ENCODE measurements around the gene MYLK. TPM values are rescaled to one million over a fixed set of nuclear protein-coding genes. Genes with fewer than 3 reads are reported as not detected.
"Not testable (repeated sequence)": the region's sequence is repeated elsewhere in the genome, so short reads cannot be mapped to it uniquely, and the experiment has no call there.

MYLK gene
- total RNA-seq, 1 donor from 2014 or later, result 9.5 TPM

- intact Hi-C loops (cut with micrococcal nuclease); ATAC-seq; DNase-seq: not testable (repeated sequence)
Measured at GRCh38 chr3:123600863-123601262, 283.3 kb downstream of the MYLK start.

GRCh38 chr3:123597561-123597960 lies 286.6 kb downstream of the MYLK start:
- intact Hi-C loops (cut with micrococcal nuclease), result no loop called here
- DNase-seq (no peak), ATAC-seq (no peak)

GRCh38 chr3:123595396-123596180 lies 288.5 kb downstream of the MYLK start:
- ATAC-seq, result no peak
- no peak for DNase-seq
- intact Hi-C loops (cut with micrococcal nuclease), result no loop called here

GRCh38 chr3:123593381-123593780 lies 290.8 kb downstream of the MYLK start:
- intact Hi-C loops (cut with micrococcal nuclease), result no loop called here
- DNase-seq, result no peak
- no peak for ATAC-seq

- ATAC-seq, result no peak
Measured at GRCh38 chr3:123590685-123591450, 293.3 kb downstream of the MYLK start.

GRCh38 chr3:123587401-123587800 lies 296.7 kb downstream of the MYLK start:
- intact Hi-C loops (cut with micrococcal nuclease), result no loop called here
- ATAC-seq (no peak), DNase-seq (no peak)

More at GRCh38 chr3:123590685-123591450, 293.3 kb downstream of the MYLK start:
- intact Hi-C loops (cut with micrococcal nuclease), result no loop called here
- DNase-seq, result no peak

- no peak for ATAC-seq
- intact Hi-C loops (cut with micrococcal nuclease), result no loop called here
Measured at GRCh38 chr3:123586968-123587367, 297.2 kb downstream of the MYLK start.

GRCh38 chr3:123586131-123586530 lies 298.0 kb downstream of the MYLK start:
- intact Hi-C loops (cut with micrococcal nuclease), result no loop called here
- DNase-seq, result no peak
- ATAC-seq, result no peak

More at GRCh38 chr3:123586968-123587367, 297.2 kb downstream of the MYLK start:
- no peak for DNase-seq

GRCh38 chr3:123584988-123585937 lies 298.9 kb downstream of the MYLK start, which contains the start of gene HACD2:
TSS of gene HACD2 (minus strand) at chr3:123585053. CDS start at chr3:123585027, 26 bp downstream.
- intact Hi-C loops (cut with micrococcal nuclease), result no loop called here
- DNase-seq, result peak; percentile 98
- ATAC-seq, result peak; percentile 97

- peak; percentile 59 for ATAC-seq
- intact Hi-C loops (cut with micrococcal nuclease), result no loop called here
- peak; percentile 76 for DNase-seq
Measured at GRCh38 chr3:123584284-123584987, 299.7 kb downstream of the MYLK start.

- no peak for DNase-seq
- no peak for ATAC-seq
- intact Hi-C loops (cut with micrococcal nuclease), result no loop called here
Measured at GRCh38 chr3:123583561-123583960, 300.6 kb downstream of the MYLK start.

GRCh38 chr3:123582315-123582714 lies 301.8 kb downstream of the MYLK start:
- DNase-seq, result no peak
- ATAC-seq, result no peak
- intact Hi-C loops (cut with micrococcal nuclease), result no loop called here

GRCh38 chr3:123576122-123576521 lies 308.0 kb downstream of the MYLK start:
- intact Hi-C loops (cut with micrococcal nuclease), result no loop called here
- ATAC-seq, result no peak
- no peak for DNase-seq

- no peak for ATAC-seq
- DNase-seq, result no peak
- intact Hi-C loops (cut with micrococcal nuclease), result no loop called here
Measured at GRCh38 chr3:123571973-123572365, 312.2 kb downstream of the MYLK start.

- DNase-seq (no peak), ATAC-seq (peak; percentile 48)
- intact Hi-C loops (cut with micrococcal nuclease), result no loop called here
Measured at GRCh38 chr3:123571264-123571972, 312.7 kb downstream of the MYLK start.

GRCh38 chr3:123568875-123569274 lies 315.3 kb downstream of the MYLK start:
- intact Hi-C loops (cut with micrococcal nuclease), result no loop called here
- ATAC-seq (no peak), DNase-seq (no peak)

GRCh38 chr3:123568034-123568433 lies 316.1 kb downstream of the MYLK start:
- ATAC-seq, result no peak
- intact Hi-C loops (cut with micrococcal nuclease), result no loop called here
- DNase-seq, result no peak

GRCh38 chr3:123564056-123564455 lies 320.1 kb downstream of the MYLK start:
- ATAC-seq, result no peak
- no peak for DNase-seq
- intact Hi-C loops (cut with micrococcal nuclease), result no loop called here

Measured in left ventricle myocardium superior (tissue), 1 donor.